Astrocyte of the cerebellum (primary cell): ENCODE data around the gene CLCN3.
"Not testable (repeated sequence)": the region's sequence is repeated elsewhere in the genome, so short reads cannot be mapped to it uniquely, and the experiment has no call there.

Experiments used
- DNase-seq: peaks from one replicate; pipeline ENCODE4 v3.0.0-alpha.2; 2011; ENCODE audit warnings: low read depth
- H3K4me3 ChIP-seq: 2 replicates; pipeline ENCODE4 v1.5.1; 2011; ENCODE audit warnings: mild to moderate bottlenecking, low read depth, low read length, moderate library complexity
- CTCF ChIP-seq: IDR thresholded peaks from 2 replicates; pipeline ENCODE4 v1.5.1; 2012; ENCODE audit warnings: low read length, low read depth, moderate library complexity, mild to moderate bottlenecking; ENCODE audit errors: missing control alignments
- in situ Hi-C: cut with HindIII; loops from 2 replicates; pipeline ENCODE4 v1.10.0; 2017; ENCODE audit warnings: low sequenced_read_pairs

CLCN3 gene

GRCh38 chr4:169766741-169767140 lies 146.4 kb downstream of the CLCN3 start:
- no peak overlapping the region for H3K4me3 ChIP-seq
- DNase-seq = no peak
- TF ChIP-seq CTCF = no peak
- in situ Hi-C loops = no loop called here

DNA sequence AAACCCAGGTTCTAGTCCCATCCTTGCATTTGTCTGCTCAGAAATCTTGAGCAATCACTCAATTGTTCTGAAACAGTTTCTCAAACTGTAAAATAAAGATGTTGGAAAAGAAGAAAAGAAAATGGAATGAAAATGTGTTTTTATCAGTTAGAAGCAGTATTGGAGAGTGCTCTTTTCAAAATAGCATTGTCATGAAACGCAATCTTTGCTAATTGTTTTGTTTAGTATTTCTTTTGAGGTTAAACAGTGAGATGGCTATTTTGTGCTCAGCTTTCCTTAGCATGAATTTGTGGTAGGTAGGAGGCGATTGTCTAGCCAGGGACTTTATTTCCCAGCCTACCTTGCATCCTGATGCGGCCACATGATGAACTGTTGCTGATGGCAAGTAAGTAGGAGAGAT lies 148.0 kb downstream of the CLCN3 start:
- TF ChIP-seq CTCF = no peak
- in situ Hi-C loops = no loop called here
- H3K4me3 ChIP-seq = no peak overlapping the region
- no peak for DNase-seq

GRCh38 chr4:169770416-169770815 lies 150.0 kb downstream of the CLCN3 start:
- in situ Hi-C loops = no loop called here
- DNase-seq = no peak
- no peak for TF ChIP-seq CTCF
- H3K4me3 ChIP-seq = no peak overlapping the region

DNA sequence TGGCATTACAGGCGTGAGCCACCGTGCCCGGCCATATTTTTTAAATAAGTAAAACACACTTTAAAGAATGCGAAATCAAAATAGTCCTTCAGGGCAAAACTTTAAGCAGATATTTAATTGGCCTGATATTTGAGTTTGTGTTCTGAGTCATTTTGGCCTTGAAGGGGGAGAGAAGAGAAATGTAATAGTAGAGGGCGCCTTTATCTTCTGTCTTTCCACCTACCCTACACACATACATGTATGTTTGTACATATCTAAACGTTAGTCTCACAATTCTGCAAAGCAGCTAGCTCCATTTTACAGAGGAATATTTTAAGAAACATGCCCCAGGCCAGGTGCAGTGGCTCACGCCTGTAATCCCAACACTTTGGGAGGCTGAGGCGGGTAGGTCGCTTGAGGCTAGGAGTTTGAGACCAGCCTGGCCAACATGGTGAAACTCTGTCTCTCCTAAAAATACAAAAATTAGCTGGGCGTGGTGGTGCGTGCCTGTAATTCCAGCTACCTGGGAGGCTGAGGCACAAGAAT lies 151.2 kb downstream of the CLCN3 start:
- in situ Hi-C loops, DNase-seq: not testable (repeated sequence)

More for the DNA sequence above, 151.2 kb downstream of the CLCN3 start:
- not testable (repeated sequence) for H3K4me3 ChIP-seq
